22Rv1 (cell line): Measurements from ENCODE around the gene CDH6.

Experiments
- ZFX ChIP-seq: fragments of 450-650 bp; IDR thresholded peaks from 2 replicates; pipeline ENCODE4 v1.6.1; 2017; ENCODE audit warnings: antibody characterized with exemption, borderline replicate concordance
- TF ChIP-seq, protein P1 (sequence below): fragments of 450-650 bp; IDR thresholded peaks from 2 replicates; pipeline ENCODE4 v1.5.1; 2017; ENCODE audit warnings: mild to moderate bottlenecking

DNA sequence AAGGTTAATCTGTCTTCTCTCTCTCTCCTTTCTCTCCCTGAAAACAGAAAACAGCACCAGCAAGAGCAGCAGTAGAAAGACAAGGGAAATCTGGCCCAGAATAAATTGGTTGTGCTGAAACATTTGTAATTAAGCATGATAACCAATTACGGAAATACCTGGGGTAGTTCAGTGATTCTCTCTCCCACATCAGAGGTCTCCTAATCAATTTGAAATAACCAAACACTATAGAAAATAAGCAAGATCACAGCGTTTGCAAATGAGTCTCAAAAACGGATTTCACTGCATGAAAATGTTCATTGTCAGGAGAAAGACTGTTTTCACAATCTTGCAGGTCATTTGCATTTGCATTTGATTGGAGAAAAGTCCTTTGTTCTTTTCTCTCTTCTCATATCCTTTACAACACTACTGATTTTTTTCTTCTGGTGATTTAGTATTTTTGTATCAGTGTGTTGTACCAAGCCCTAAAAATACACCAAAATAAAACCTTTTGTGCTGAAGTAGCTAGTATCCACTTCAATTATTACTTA is 36.8 kb upstream of the CDH6 start:
- TF ChIP-seq, protein P1, sequence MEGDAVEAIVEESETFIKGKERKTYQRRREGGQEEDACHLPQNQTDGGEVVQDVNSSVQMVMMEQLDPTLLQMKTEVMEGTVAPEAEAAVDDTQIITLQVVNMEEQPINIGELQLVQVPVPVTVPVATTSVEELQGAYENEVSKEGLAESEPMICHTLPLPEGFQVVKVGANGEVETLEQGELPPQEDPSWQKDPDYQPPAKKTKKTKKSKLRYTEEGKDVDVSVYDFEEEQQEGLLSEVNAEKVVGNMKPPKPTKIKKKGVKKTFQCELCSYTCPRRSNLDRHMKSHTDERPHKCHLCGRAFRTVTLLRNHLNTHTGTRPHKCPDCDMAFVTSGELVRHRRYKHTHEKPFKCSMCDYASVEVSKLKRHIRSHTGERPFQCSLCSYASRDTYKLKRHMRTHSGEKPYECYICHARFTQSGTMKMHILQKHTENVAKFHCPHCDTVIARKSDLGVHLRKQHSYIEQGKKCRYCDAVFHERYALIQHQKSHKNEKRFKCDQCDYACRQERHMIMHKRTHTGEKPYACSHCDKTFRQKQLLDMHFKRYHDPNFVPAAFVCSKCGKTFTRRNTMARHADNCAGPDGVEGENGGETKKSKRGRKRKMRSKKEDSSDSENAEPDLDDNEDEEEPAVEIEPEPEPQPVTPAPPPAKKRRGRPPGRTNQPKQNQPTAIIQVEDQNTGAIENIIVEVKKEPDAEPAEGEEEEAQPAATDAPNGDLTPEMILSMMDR: no peak
- TF ChIP-seq ZFX: no peak
